ENCODE results near the gene CRADD.

Gene CRADD

DNA sequence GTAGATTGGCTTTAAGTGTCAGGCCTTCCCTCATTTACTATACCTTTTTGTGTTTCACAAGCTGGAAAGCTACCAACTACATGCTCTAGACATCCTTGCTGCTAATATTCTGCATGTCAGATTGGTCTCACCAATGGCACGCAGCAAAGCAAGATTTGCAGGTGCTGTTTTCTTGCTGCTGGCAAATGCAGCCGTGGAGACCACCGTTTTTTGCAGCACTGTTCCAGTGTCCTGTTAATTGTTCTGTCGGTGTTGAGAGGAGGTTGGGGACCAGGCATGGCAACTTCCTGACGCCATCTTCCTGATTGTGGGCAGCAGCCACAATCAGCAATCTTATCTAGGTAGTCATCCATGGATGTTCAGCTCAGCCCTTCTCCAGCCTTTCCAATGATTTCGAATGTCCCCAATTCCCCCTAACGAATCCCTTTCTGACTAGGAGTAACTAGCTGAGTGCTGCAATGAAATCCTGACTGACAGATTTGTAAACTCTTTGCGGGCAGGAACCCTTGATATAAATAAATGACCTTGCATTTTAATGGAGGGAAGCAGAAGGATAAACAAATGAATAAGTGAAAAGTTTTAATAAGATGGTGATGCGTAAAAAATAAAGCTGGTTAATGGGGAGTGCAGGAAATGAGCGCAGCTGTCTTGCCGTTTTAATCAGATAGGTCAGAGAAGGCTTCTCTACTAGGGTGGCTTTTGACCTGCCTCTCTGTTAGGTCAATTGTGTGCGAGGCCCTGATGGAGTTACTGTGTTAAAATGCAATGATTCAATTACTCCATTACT lies 574 bp upstream of the CRADD start:
- TF ChIP-seq, protein P1, sequence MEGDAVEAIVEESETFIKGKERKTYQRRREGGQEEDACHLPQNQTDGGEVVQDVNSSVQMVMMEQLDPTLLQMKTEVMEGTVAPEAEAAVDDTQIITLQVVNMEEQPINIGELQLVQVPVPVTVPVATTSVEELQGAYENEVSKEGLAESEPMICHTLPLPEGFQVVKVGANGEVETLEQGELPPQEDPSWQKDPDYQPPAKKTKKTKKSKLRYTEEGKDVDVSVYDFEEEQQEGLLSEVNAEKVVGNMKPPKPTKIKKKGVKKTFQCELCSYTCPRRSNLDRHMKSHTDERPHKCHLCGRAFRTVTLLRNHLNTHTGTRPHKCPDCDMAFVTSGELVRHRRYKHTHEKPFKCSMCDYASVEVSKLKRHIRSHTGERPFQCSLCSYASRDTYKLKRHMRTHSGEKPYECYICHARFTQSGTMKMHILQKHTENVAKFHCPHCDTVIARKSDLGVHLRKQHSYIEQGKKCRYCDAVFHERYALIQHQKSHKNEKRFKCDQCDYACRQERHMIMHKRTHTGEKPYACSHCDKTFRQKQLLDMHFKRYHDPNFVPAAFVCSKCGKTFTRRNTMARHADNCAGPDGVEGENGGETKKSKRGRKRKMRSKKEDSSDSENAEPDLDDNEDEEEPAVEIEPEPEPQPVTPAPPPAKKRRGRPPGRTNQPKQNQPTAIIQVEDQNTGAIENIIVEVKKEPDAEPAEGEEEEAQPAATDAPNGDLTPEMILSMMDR (IDR thresholded peaks at IDR 0.05; ENCODE audit: low read depth, low read length) = no peak
- in situ Hi-C loops (cut with HindIII; ENCODE audit: low sequenced_read_pairs) = no loop called here
- no peak for DNase-seq (ENCODE audit: low read depth, low spot score)
- peak overlapping the region; percentile 70 for H3K4me3 ChIP-seq (ENCODE audit: low read depth, low read length)

DNA sequence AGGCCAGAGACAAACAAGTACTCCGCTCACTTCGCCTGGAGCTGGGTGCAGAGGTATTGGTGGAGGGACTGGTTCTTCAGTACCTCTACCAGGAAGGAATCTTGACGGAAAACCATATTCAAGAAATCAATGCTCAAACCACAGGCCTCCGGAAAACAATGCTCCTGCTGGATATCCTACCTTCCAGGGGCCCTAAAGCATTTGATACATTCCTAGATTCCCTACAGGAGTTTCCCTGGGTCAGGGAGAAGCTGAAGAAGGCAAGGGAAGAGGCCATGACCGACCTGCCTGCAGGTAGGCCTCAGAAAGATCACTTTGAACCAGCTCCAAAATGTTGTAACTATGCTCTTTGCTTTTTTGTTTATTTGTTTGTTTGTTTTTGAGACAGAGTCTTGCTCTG lies 1.6 kb downstream of the CRADD start:
- DNase-seq (ENCODE audit: low read depth, low spot score) = no peak
- in situ Hi-C loops (cut with HindIII; ENCODE audit: low sequenced_read_pairs) = no loop called here
- TF ChIP-seq, protein P1 (IDR thresholded peaks at IDR 0.05; ENCODE audit: low read depth, low read length) = no peak
- H3K4me3 ChIP-seq (ENCODE audit: low read depth, low read length) = no peak overlapping the region

DNA sequence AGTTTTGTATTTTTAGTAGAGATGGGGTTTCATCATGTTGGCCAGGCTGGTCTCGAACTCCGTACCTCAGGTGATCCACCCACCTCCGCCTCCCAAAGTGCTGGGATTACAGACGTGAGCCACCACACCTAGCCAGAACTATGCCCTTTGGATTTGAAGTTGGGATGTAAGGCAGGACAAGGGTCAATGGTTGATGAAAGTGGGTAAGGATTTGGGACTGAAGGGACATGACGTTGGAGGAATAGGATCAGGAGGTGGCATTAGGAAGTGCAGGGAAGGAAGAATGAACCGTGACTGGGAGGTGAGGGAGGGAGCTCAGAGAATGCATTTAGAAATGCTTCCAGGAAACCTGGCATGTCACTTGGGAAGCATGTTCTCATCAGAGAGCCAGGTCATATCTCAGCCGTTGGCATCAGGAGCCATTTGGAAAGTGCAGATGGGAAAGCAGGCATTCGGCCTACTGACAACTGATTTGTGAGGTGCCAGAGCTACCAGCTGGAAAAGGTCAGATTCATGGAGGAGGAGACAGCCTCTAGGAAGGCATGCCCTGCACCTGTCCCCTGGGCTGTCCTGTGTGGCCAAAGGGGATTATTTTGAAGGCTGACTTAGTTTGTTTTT lies 2.2 kb downstream of the CRADD start:
- no peak for DNase-seq (ENCODE audit: low read depth, low spot score)
- no peak overlapping the region for H3K4me3 ChIP-seq (ENCODE audit: low read depth, low read length)
- TF ChIP-seq, protein P1 (IDR thresholded peaks at IDR 0.05; ENCODE audit: low read depth, low read length) = no peak
- in situ Hi-C loops (cut with HindIII; ENCODE audit: low sequenced_read_pairs) = no loop called here

DNA sequence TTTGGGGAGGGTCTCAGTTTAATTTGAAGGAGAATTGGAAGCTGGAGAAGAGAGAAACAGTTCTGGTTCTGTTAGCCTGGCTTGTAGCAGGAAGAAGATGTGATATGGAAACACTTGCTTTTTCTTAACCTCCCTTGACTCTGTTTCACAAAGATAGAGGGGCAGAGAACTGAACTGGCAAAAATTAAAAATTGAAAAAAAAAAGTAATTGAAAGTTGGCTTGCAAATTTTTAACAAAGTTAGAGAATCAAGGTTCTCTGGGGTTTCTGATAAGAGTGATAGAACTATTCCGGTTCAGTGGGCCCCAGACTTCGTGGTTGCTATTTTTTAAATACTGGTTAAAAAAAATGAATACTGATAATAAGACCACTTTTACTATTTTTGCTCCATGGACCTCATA lies 2.8 kb downstream of the CRADD start:
- no peak overlapping the region for H3K4me3 ChIP-seq (ENCODE audit: low read depth, low read length)
- DNase-seq (ENCODE audit: low read depth, low spot score) = no peak
- TF ChIP-seq, protein P1 (IDR thresholded peaks at IDR 0.05; ENCODE audit: low read depth, low read length) = no peak
- in situ Hi-C loops (cut with HindIII; ENCODE audit: low sequenced_read_pairs) = no loop called here

DNA sequence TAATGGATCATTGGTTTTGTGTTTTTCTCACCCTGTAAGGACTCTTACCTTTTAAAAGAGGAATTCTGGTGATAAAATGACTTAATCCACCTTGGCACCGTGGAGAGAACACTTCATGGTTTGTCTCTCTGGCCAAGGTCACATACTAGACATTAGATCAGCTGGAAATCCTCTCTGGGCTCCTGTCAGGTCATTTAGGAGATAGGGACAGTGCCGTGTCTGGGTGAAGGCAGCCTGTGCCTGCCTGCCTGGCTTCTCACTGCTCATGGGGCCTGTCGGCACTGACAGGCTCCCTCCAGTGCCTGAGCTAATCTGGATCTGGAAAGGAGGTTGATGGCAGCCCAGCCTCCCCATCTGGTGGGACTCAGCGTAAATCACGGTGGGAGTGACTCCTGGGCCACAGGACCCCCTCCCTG lies 5.7 kb downstream of the CRADD start:
- DNase-seq (ENCODE audit: low read depth, low spot score) = no peak
- TF ChIP-seq, protein P1 (IDR thresholded peaks at IDR 0.05; ENCODE audit: low read depth, low read length) = no peak
- in situ Hi-C loops (cut with HindIII; ENCODE audit: low sequenced_read_pairs) = no loop called here
- H3K4me3 ChIP-seq (ENCODE audit: low read depth, low read length) = no peak overlapping the region

DNA sequence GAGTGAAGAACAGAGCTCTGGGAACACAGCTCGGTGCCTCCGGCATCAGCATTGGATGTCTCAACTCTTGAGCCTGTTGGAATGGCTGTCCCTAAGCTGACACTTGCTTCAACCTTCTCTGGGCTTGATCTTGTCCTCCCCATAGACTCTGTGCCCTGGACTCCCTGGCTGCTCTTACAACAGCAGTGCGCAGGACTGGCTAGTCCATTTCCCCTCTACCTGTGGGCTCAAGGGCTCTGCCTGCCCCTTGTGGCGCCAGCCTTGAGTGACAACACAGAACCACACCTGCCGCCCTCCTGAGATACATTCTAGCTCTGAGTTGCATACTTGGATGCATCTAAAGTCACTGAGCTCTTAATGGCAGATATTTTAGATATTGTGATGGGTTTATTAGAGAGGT lies 6.2 kb downstream of the CRADD start:
- no peak overlapping the region for H3K4me3 ChIP-seq (ENCODE audit: low read depth, low read length)
- in situ Hi-C loops (cut with HindIII; ENCODE audit: low sequenced_read_pairs) = no loop called here
- DNase-seq (ENCODE audit: low read depth, low spot score) = no peak
- TF ChIP-seq, protein P1 (IDR thresholded peaks at IDR 0.05; ENCODE audit: low read depth, low read length) = no peak

Measured in astrocyte of the spinal cord (primary cell).